Measurements from ENCODE around the gene PARD3. TPM values are rescaled to one million over a fixed set of nuclear protein-coding genes. Genes with fewer than 3 reads are reported as not detected.

PARD3 gene
- total RNA-seq, 6 donors from 2014 or later: 30.6 to 108 (median 50.6) TPM

DNA sequence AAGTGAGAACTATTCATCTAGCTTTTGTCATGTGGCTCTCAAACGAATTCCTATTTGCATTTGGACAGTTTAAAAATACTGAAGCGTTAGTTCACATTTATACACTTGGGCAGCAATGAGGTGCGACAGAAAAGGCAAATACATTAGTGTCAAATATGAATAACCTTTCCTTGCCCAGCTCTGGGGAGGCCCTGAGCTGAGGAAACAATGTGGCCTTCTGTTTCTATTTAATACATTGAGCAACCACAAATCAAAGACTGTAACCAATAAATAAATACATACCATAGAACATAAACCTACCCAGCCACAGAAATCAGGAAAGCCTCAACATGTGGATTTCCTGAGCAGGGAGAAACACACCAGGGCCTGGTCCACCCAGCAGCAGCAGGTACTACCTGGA is 585.2 kb downstream of the PARD3 start:
- no peak for DNase-seq
- no peak overlapping the region for H3K27ac ChIP-seq
- WGBS, 2 donors: 74 to 77% methylated on average over 3 of the region's 3 CpGs

DNA sequence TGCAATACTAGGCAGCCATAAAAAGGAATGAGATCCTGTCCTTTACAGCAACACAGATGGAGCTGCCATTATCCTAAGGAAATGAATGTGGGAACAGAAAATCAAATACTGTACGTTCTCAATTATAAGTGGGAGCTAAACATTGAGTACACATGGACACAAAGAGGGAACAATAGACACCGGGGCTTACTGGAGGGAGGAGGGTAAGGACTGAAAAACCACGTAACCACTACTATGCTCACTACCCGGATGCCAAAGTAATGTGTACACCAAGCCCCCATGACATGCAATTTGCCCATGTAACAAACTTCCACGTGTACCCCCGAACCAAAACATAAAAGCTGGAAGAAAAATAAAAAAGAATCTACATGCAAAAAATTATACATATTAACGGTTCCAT is 587.0 kb downstream of the PARD3 start:
- no peaks in the 10 kb centered on the region for H3K4me1 ChIP-seq
- TF ChIP-seq, protein P1, sequence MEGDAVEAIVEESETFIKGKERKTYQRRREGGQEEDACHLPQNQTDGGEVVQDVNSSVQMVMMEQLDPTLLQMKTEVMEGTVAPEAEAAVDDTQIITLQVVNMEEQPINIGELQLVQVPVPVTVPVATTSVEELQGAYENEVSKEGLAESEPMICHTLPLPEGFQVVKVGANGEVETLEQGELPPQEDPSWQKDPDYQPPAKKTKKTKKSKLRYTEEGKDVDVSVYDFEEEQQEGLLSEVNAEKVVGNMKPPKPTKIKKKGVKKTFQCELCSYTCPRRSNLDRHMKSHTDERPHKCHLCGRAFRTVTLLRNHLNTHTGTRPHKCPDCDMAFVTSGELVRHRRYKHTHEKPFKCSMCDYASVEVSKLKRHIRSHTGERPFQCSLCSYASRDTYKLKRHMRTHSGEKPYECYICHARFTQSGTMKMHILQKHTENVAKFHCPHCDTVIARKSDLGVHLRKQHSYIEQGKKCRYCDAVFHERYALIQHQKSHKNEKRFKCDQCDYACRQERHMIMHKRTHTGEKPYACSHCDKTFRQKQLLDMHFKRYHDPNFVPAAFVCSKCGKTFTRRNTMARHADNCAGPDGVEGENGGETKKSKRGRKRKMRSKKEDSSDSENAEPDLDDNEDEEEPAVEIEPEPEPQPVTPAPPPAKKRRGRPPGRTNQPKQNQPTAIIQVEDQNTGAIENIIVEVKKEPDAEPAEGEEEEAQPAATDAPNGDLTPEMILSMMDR (IDR thresholded peaks at IDR 0.05): no peak
- TF ChIP-seq POLR2A (IDR thresholded peaks at IDR 0.05) (no peak), EP300 (IDR thresholded peaks at IDR 0.05) (no peak), POLR2AphosphoS5 (IDR thresholded peaks at IDR 0.05) (no peak)
- no peaks in the 10 kb centered on the region for H3K36me3 ChIP-seq
- DNase-seq (no peak), ATAC-seq (ENCODE audit: low FRiP score in 2 of 2) (no peak)
- H3K27me3 ChIP-seq: no peaks in the 10 kb centered on the region
- no peak overlapping the region for H3K4me3 ChIP-seq
- no peaks in the 10 kb centered on the region for H3K9me3 ChIP-seq
- WGBS, 2 donors: 77 to 86% methylated on average over 7 of the region's 7 CpGs
- H3K27ac ChIP-seq: no peak overlapping the region

More for the DNA sequence above, 585.2 kb downstream of the PARD3 start:
- TF ChIP-seq, protein P1 (IDR thresholded peaks at IDR 0.05): no peak
- TF ChIP-seq POLR2A (IDR thresholded peaks at IDR 0.05) (no peak), EP300 (IDR thresholded peaks at IDR 0.05) (no peak), POLR2AphosphoS5 (IDR thresholded peaks at IDR 0.05) (no peak)
- Histone ChIP-seq H3K36me3 (no peaks in the 10 kb centered on the region), H3K4me1 (no peaks in the 10 kb centered on the region), H3K27me3 (no peaks in the 10 kb centered on the region), H3K9me3 (no peaks in the 10 kb centered on the region), H3K4me3 (no peak overlapping the region)
- ATAC-seq (ENCODE audit: low FRiP score in 2 of 2): no peak

DNA sequence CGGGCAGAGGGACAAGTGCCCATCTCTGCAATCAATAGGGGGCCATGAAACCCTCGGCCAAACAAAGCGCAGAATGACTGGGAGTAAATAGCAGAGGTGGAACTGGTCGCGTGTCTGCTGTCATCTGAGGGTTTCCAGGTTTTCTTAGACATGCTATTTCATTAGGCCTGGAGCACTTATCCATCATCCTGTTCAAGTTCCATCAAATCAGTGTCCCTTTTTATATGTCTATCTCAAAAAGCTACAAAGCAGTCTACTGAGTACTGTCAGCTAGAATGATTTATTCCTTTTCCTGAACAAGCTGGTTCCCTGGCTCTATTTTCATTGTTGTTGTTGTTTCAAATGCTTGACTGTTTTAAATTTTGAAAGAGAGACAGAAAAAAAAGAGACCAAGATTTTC is 590.5 kb downstream of the PARD3 start:
- Histone ChIP-seq H3K27ac (no peak overlapping the region), H3K9me3 (no peaks in the 10 kb centered on the region), H3K4me1 (no peaks in the 10 kb centered on the region), H3K4me3 (no peak overlapping the region), H3K27me3 (no peaks in the 10 kb centered on the region), H3K36me3 (no peaks in the 10 kb centered on the region)
- TF ChIP-seq POLR2A (IDR thresholded peaks at IDR 0.05): no peak
- TF ChIP-seq, protein P1 (IDR thresholded peaks at IDR 0.05): no peak
- no peak for TF ChIP-seq POLR2AphosphoS5 (IDR thresholded peaks at IDR 0.05)
- no peak for TF ChIP-seq EP300 (IDR thresholded peaks at IDR 0.05)
- 92 to 93% methylated on average over 5 of the region's 5 CpGs for WGBS, 2 donors
- ATAC-seq (ENCODE audit: low FRiP score in 2 of 2): no peak
- DNase-seq: no peak

DNA sequence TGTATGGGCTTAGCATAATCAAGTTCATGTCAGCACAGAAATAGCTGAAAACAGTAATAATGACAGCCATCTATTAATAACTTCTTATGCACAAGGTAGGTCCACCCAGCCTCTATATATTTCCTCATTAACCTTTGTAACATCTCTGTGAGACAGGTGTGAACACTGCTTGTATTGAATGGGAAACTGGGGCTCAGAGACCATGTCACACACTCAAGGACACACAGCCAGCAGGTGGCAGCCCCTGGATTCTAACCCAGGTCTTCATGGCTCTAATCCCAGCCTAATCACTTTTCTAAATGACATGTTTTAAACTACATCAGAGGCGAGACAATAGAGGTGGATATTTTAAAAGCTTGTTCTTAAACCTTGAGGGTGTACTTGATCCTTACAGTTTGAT is 591.4 kb downstream of the PARD3 start:
- no peak overlapping the region for H3K4me3 ChIP-seq
- H3K4me1 ChIP-seq: no peaks in the 10 kb centered on the region
- 57 to 89% methylated on average over 1 of the region's 1 CpG for WGBS, 2 donors
- TF ChIP-seq POLR2AphosphoS5 (IDR thresholded peaks at IDR 0.05) (no peak), POLR2A (IDR thresholded peaks at IDR 0.05) (no peak), EP300 (IDR thresholded peaks at IDR 0.05) (no peak)
- TF ChIP-seq, protein P1 (IDR thresholded peaks at IDR 0.05): no peak
- no peak for DNase-seq
- H3K27me3 ChIP-seq: no peaks in the 10 kb centered on the region
- H3K36me3 ChIP-seq: no peaks in the 10 kb centered on the region
- ATAC-seq (ENCODE audit: low FRiP score in 2 of 2): no peak
- H3K9me3 ChIP-seq: no peaks in the 10 kb centered on the region
- H3K27ac ChIP-seq: no peak overlapping the region

DNA sequence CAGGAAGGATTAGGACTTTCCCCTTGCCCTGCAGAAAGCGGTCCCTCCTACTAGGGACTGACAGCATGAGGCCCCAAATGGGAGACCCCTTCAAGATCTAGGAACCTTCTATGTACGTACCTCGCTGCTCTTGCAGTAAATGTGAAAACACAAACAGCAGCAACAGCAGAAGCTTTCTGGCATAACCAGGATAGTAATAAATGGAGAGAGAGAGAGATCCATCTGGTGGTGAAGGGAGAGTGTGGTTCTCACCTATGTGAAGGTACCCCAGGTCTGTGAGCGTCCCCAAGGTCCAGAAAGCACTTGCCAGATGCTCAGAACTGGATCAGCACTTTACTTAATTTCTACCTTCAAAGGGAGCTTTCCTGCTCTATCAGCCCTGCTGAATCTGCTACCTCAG is 592.7 kb downstream of the PARD3 start:
- no peaks in the 10 kb centered on the region for H3K4me1 ChIP-seq
- 80 to 94% methylated on average over 4 of the region's 4 CpGs for WGBS, 2 donors
- ATAC-seq (ENCODE audit: low FRiP score in 2 of 2) (peak in 1 of 2 donors; percentile 32), DNase-seq (no peak)
- no peak overlapping the region for H3K27ac ChIP-seq
- H3K4me3 ChIP-seq: no peak overlapping the region
- no peaks in the 10 kb centered on the region for H3K36me3 ChIP-seq
- no peak for TF ChIP-seq POLR2AphosphoS5 (IDR thresholded peaks at IDR 0.05)
- TF ChIP-seq, protein P1 (IDR thresholded peaks at IDR 0.05): no peak
- no peak for TF ChIP-seq POLR2A (IDR thresholded peaks at IDR 0.05)
- no peak for TF ChIP-seq EP300 (IDR thresholded peaks at IDR 0.05)
- no peaks in the 10 kb centered on the region for H3K27me3 ChIP-seq
- H3K9me3 ChIP-seq: no peaks in the 10 kb centered on the region
